ENCODE measurements around the gene SPG7.

The SPG7 gene

GRCh38 chr16:89512453-89512852 is 4.2 kb downstream of the SPG7 start:
- H2AFZ ChIP-seq (ENCODE audit: low read depth) = no peak overlapping the region
- peaks cover 41% of the 10 kb centered on the region for H3K79me2 ChIP-seq (ENCODE audit: insufficient read depth, low read depth)

DNA sequence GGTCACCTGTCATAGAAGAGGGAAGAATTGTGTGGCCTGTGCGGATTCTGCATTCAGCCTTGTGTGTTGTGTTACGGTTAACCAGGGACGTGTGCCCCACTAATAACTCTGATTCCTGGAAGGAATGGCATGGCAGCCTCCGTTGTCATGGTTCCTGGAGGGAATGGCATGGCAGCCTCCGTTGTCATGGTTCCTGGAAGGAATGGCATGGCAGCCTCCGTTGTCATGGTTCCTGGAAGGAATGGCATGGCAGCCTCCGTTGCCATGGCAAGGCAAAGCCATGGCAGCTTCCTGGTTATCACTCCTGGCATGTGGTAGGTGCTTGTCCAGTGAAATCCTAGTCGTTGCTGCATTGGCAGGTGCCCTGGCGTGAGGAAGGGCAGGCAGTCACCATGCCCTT is 8.9 kb downstream of the SPG7 start:
- Histone ChIP-seq H3K36me3 (ENCODE audit: insufficient read depth) (peaks cover 17% of the 10 kb centered on the region; the same call in 1 of the 2 replicates), H2AFZ (ENCODE audit: low read depth) (no peak overlapping the region), H3K27me3 (ENCODE audit: insufficient read depth, low read depth) (no peaks in the 10 kb centered on the region), H3K27ac (no peak overlapping the region), H3K4me2 (no peak overlapping the region), H3K79me2 (ENCODE audit: insufficient read depth, low read depth) (peaks cover 46% of the 10 kb centered on the region; the same call in 1 of the 2 replicates), H3K4me1 (ENCODE audit: low read depth, poor library complexity, severe bottlenecking) (no peaks in the 10 kb centered on the region), H3K9ac (no peak overlapping the region), H4K20me1 (ENCODE audit: insufficient read depth) (no peaks in the 10 kb centered on the region), H3K4me3 (IDR thresholded peaks at IDR 0.05; ENCODE audit: insufficient read depth, low read depth, low read length) (no peak overlapping the region)
- TF ChIP-seq CTCF (conservative IDR thresholded peaks at IDR 0.05; ENCODE audit: low read depth, low read length) = no peak

More at GRCh38 chr16:89512453-89512852, 4.2 kb downstream of the SPG7 start:
- Histone ChIP-seq H3K27me3 (ENCODE audit: insufficient read depth, low read depth) (no peaks in the 10 kb centered on the region), H3K4me1 (ENCODE audit: low read depth, poor library complexity, severe bottlenecking) (peaks cover 16% of the 10 kb centered on the region), H3K36me3 (ENCODE audit: insufficient read depth) (peaks cover 8% of the 10 kb centered on the region; the same call in 1 of the 2 replicates), H3K27ac (no peak overlapping the region), H3K9ac (no peak overlapping the region), H3K4me3 (IDR thresholded peaks at IDR 0.05; ENCODE audit: insufficient read depth, low read depth, low read length) (no peak overlapping the region), H4K20me1 (ENCODE audit: insufficient read depth) (no peaks in the 10 kb centered on the region), H3K4me2 (no peak overlapping the region)
- no peak for TF ChIP-seq CTCF (conservative IDR thresholded peaks at IDR 0.05; ENCODE audit: low read depth, low read length)

DNA sequence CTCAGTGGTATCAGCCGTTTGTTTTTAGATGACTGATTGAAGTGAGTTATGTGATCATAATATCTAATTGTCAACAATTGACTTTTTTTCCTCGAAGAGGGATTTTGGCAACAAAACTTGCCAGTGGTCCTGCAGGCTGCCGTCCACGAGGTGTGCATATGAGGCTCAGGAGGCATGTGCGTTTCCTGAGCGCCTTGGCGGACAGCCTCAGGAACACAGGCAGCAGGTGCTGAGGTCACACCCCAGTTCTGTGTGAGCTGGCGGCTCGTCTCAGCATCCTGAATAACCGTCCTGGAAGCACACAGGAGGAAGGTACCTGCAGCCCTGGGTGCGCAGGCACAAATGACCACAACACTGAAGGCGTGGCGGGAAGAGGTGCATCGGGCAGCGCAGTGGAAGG is 11.7 kb downstream of the SPG7 start:
- Histone ChIP-seq H3K4me1 (ENCODE audit: low read depth, poor library complexity, severe bottlenecking) (peaks cover 22% of the 10 kb centered on the region), H3K4me3 (IDR thresholded peaks at IDR 0.05; ENCODE audit: insufficient read depth, low read depth, low read length) (no peak overlapping the region), H3K4me2 (no peak overlapping the region), H3K27me3 (ENCODE audit: insufficient read depth, low read depth) (no peaks in the 10 kb centered on the region), H3K36me3 (ENCODE audit: insufficient read depth) (peaks cover 17% of the 10 kb centered on the region; the same call in 1 of the 2 replicates), H3K79me2 (ENCODE audit: insufficient read depth, low read depth) (peaks cover 47% of the 10 kb centered on the region; the same call in 1 of the 2 replicates), H2AFZ (ENCODE audit: low read depth) (no peak overlapping the region), H3K27ac (no peak overlapping the region), H3K9ac (no peak overlapping the region), H4K20me1 (ENCODE audit: insufficient read depth) (no peaks in the 10 kb centered on the region)
- TF ChIP-seq CTCF (conservative IDR thresholded peaks at IDR 0.05; ENCODE audit: low read depth, low read length) = no peak

- H3K36me3 ChIP-seq (ENCODE audit: insufficient read depth) = peaks cover 16% of the 10 kb centered on the region; the same call in 1 of the 2 replicates
Observed at GRCh38 chr16:89522287-89522686, 14.1 kb downstream of the SPG7 start.

More at GRCh38 chr16:89522287-89522686, 14.1 kb downstream of the SPG7 start:
- H3K4me3 ChIP-seq (IDR thresholded peaks at IDR 0.05; ENCODE audit: insufficient read depth, low read depth, low read length) = no peak overlapping the region
- no peaks in the 10 kb centered on the region for H4K20me1 ChIP-seq (ENCODE audit: insufficient read depth)
- H3K9ac ChIP-seq = no peak overlapping the region
- no peaks in the 10 kb centered on the region for H3K27me3 ChIP-seq (ENCODE audit: insufficient read depth, low read depth)
- peaks cover 39% of the 10 kb centered on the region for H3K4me1 ChIP-seq (ENCODE audit: low read depth, poor library complexity, severe bottlenecking)
- TF ChIP-seq CTCF (conservative IDR thresholded peaks at IDR 0.05; ENCODE audit: low read depth, low read length) = no peak
- no peak overlapping the region for H3K27ac ChIP-seq
- peaks cover 52% of the 10 kb centered on the region; the same call in 1 of the 2 replicates for H3K79me2 ChIP-seq (ENCODE audit: insufficient read depth, low read depth)
- H2AFZ ChIP-seq (ENCODE audit: low read depth) = no peak overlapping the region
- no peak overlapping the region for H3K4me2 ChIP-seq
